Neural cell (in vitro differentiated cells): Measurements from ENCODE around the gene DNAH1. TPM values are rescaled to one million over a fixed set of nuclear protein-coding genes. Genes with fewer than 3 reads are reported as not detected.

Experiments used
- H2AFZ ChIP-seq: fragments of 200-600, 300-800 bp; sonication (generic), shearing (Covaris generic); 2 replicates; pipeline ENCODE4 v1.6.0; 2014; ENCODE audit warnings: low read depth, mild to moderate bottlenecking, antibody characterized with exemption, low read length, moderate library complexity
- H3F3A ChIP-seq: fragments of 200-600 bp; shearing (Covaris generic); 2 replicates; pipeline ENCODE4 v1.6.1; 2016; ENCODE audit warnings: mild to moderate bottlenecking, moderate library complexity, mixed read lengths, antibody characterized with exemption, low read length; ENCODE audit not compliant: insufficient read depth, poor library complexity, severe bottlenecking
- H3K27ac ChIP-seq: fragments of 200-600, 300-800 bp; sonication (generic), shearing (Covaris generic); 2 replicates; pipeline ENCODE4 v1.5.1; 2014; ENCODE audit warnings: mild to moderate bottlenecking, low read length, moderate library complexity
- H3K27me3 ChIP-seq: fragments of 300-800, 200-600 bp; sonication (generic), shearing (Covaris generic); 2 replicates; pipeline ENCODE4 v1.6.0; 2014; ENCODE audit warnings: mild to moderate bottlenecking, low read depth, low read length, moderate library complexity; ENCODE audit not compliant: insufficient read depth
- H3K36me3 ChIP-seq: fragments of 300-800, 200-600 bp; sonication (generic), shearing (Covaris generic); 2 replicates; pipeline ENCODE4 v1.5.1; 2014; ENCODE audit warnings: mild to moderate bottlenecking, antibody characterized with exemption, low read length, moderate library complexity; ENCODE audit not compliant: insufficient read depth
- H3K4me2 ChIP-seq: fragments of 300-800, 200-600 bp; sonication (generic), shearing (Covaris generic); 2 replicates; pipeline ENCODE4 v1.6.0; 2014; ENCODE audit warnings: mild to moderate bottlenecking, low read length
- H3K4me3 ChIP-seq: fragments of 300-800, 200-600 bp; sonication (generic), shearing (Covaris generic); 2 replicates; pipeline ENCODE4 v1.5.1; 2014; ENCODE audit warnings: mild to moderate bottlenecking, low read length, moderate library complexity
- H3K79me2 ChIP-seq: fragments of 200-600 bp; shearing (Covaris generic); replicated peaks from 2 replicates; pipeline ENCODE4 v1.6.0; 2014; ENCODE audit warnings: mild to moderate bottlenecking, low read length, moderate library complexity; ENCODE audit not compliant: insufficient read depth
- H3K9ac ChIP-seq: fragments of 300-800, 200-600 bp; sonication (generic), shearing (Covaris generic); 2 replicates; pipeline ENCODE4 v1.6.1; 2016; ENCODE audit warnings: mild to moderate bottlenecking, low read length, mixed read lengths
- H3K9me2 ChIP-seq: fragments of 200-600 bp; shearing (Covaris generic); 2 replicates; pipeline ENCODE4 v1.6.1; 2016; ENCODE audit warnings: mild to moderate bottlenecking, low read length, mixed read lengths; ENCODE audit not compliant: insufficient read depth
- H3K9me3 ChIP-seq: fragments of 200-600, 300-800 bp; sonication (generic), shearing (Covaris generic); 2 replicates; pipeline ENCODE4 v1.6.1; 2016; ENCODE audit warnings: mild to moderate bottlenecking, mixed run types, low read length, moderate library complexity, mixed read lengths
- H4K20me1 ChIP-seq: fragments of 200-600 bp; shearing (Covaris generic); 2 replicates; pipeline ENCODE4 v1.6.1; 2016; ENCODE audit warnings: mild to moderate bottlenecking, mixed run types; ENCODE audit not compliant: insufficient read depth
- CTCF ChIP-seq: fragments of 450-650 bp; IDR thresholded peaks from 2 replicates; pipeline ENCODE4 v1.5.1; 2014; ENCODE audit warnings: antibody characterized with exemption, mild to moderate bottlenecking, moderate library complexity; ENCODE audit not compliant: poor library complexity, severe bottlenecking
- EP300 ChIP-seq: fragments of 450-650 bp; conservative IDR thresholded peaks from 2 replicates; pipeline ENCODE4 v1.6.1; 2014; ENCODE audit warnings: antibody characterized with exemption, mild to moderate bottlenecking, moderate library complexity; ENCODE audit not compliant: poor library complexity, severe bottlenecking
- EZH2 ChIP-seq: fragments of 200-600, 300-800 bp; shearing (Covaris generic), sonication (generic); IDR thresholded peaks from 2 replicates; pipeline ENCODE4 v1.6.1; 2014; ENCODE audit warnings: antibody characterized with exemption, low read length, borderline replicate concordance, mild to moderate bottlenecking; ENCODE audit not compliant: insufficient read depth, poor library complexity, severe bottlenecking
- MXI1 ChIP-seq: fragments of 450-650 bp; conservative IDR thresholded peaks from 2 replicates; pipeline ENCODE4 v1.6.1; 2014; ENCODE audit warnings: antibody characterized with exemption, mild to moderate bottlenecking; ENCODE audit not compliant: poor library complexity, severe bottlenecking
- POLR2AphosphoS5 ChIP-seq: IDR thresholded peaks from 2 replicates; pipeline ENCODE4 v1.6.1; 2012
- RAD21 ChIP-seq: fragments of 450-650 bp; conservative IDR thresholded peaks from 2 replicates; pipeline ENCODE4 v1.6.1; 2014; ENCODE audit warnings: antibody characterized with exemption, mild to moderate bottlenecking, moderate library complexity
- REST ChIP-seq: IDR thresholded peaks from 2 replicates; pipeline ENCODE4 v1.6.1; 2012; ENCODE audit warnings: borderline replicate concordance
- SMC3 ChIP-seq: fragments of 450-650 bp; conservative IDR thresholded peaks from 2 replicates; pipeline ENCODE4 v1.6.1; 2014; ENCODE audit warnings: antibody characterized with exemption, mild to moderate bottlenecking, moderate library complexity; ENCODE audit not compliant: poor library complexity
- TAF1 ChIP-seq: IDR thresholded peaks from 2 replicates; pipeline ENCODE4 v1.6.1; 2012; ENCODE audit warnings: low read depth
- polyA plus RNA-seq: library from polyadenylated mRNA; depleted of rRNA; stranded (reverse); fragments of >200 nt; gene quantifications from 2 replicates; pipeline ENCODE4 v1.2.3, GENCODE V29; 2014

Gene DNAH1
- polyA plus RNA-seq, 1 donor from 2014 or later: 5.4 TPM

GRCh38 chr3:52431459-52432223 is 115.5 kb downstream of the DNAH1 start:
- Histone ChIP-seq H2AFZ (no peak overlapping the region), H4K20me1 (no peaks in the 10 kb centered on the region), H3K9me3 (no peaks in the 10 kb centered on the region), H3K4me2 (no peak overlapping the region), H3F3A (no peaks in the 10 kb centered on the region), H3K79me2 (no peaks in the 10 kb centered on the region), H3K9ac (no peak overlapping the region), H3K27me3 (no peaks in the 10 kb centered on the region), H3K27ac (no peak overlapping the region), H3K9me2 (no peaks in the 10 kb centered on the region), H3K36me3 (no peaks in the 10 kb centered on the region), H3K4me3 (no peak overlapping the region)
- no peak for TF ChIP-seq SMC3
- no peak for TF ChIP-seq EZH2
- no peak for TF ChIP-seq POLR2AphosphoS5
- TF ChIP-seq MXI1: no peak
- TF ChIP-seq RAD21: no peak
- TF ChIP-seq REST: no peak
- TF ChIP-seq CTCF: no peak
- no peak for TF ChIP-seq TAF1
- TF ChIP-seq EP300: no peak

- H3K4me2 ChIP-seq: no peak overlapping the region
- H3F3A ChIP-seq: no peaks in the 10 kb centered on the region
- H2AFZ ChIP-seq: no peak overlapping the region
- no peaks in the 10 kb centered on the region for H3K9me2 ChIP-seq
- H3K9ac ChIP-seq: no peak overlapping the region
- no peaks in the 10 kb centered on the region for H3K9me3 ChIP-seq
- no peaks in the 10 kb centered on the region for H3K36me3 ChIP-seq
- no peaks in the 10 kb centered on the region for H4K20me1 ChIP-seq
- no peak for TF ChIP-seq POLR2AphosphoS5
- TF ChIP-seq MXI1: no peak
- TF ChIP-seq SMC3: no peak
- no peak for TF ChIP-seq RAD21
- no peak for TF ChIP-seq EP300
- TF ChIP-seq CTCF: no peak
- TF ChIP-seq EZH2: no peak
- TF ChIP-seq REST: no peak
- no peak for TF ChIP-seq TAF1
- H3K27ac ChIP-seq: no peak overlapping the region
- H3K79me2 ChIP-seq: no peaks in the 10 kb centered on the region
- H3K4me3 ChIP-seq: no peak overlapping the region
- H3K27me3 ChIP-seq: no peaks in the 10 kb centered on the region
These were observed 116.1 kb downstream of the DNAH1 start for GRCh38 chr3:52432225-52432624.
